Keratinocyte (primary cell): Measurements from ENCODE around the gene ITPR2. TPM values are rescaled to one million over a fixed set of nuclear protein-coding genes. Genes with fewer than 3 reads are reported as not detected.

ENCODE experiments used
- DNase-seq: peaks from one replicate; pipeline ENCODE4 v3.0.0-alpha.2; 2011; ENCODE audit warnings: low read depth, missing footprints, low spot score
- FAIRE-seq: peaks from 2 replicates; lab custom pipeline; 2011; peaks lifted over from hg19 to GRCh38; lab: Jason Lieb, UNC
- H2AFZ ChIP-seq: 2 replicates; pipeline ENCODE4 v1.6.0; 2012; ENCODE audit warnings: low read length, control low read depth, inconsistent platforms; ENCODE audit not compliant: control insufficient read depth
- H3K27ac ChIP-seq: 2 replicates; pipeline ENCODE4 v1.5.1; 2011; ENCODE audit warnings: low read length; ENCODE audit not compliant: control insufficient read depth, insufficient read depth
- H3K27me3 ChIP-seq: 3 replicates; pipeline ENCODE4 v1.6.0; 2011; ENCODE audit warnings: low read length; ENCODE audit not compliant: control insufficient read depth, insufficient read depth; ENCODE audit errors: extremely low read depth
- H3K36me3 ChIP-seq, 2 experiments: 2 replicates in 1 of 2; 3 replicates in 1 of 2; pipeline ENCODE4 v1.5.1; 2011; ENCODE audit warnings: low read length in 2 of 2, mild to moderate bottlenecking in 1 of 2; ENCODE audit not compliant: control insufficient read depth in 2 of 2, insufficient read depth in 2 of 2; ENCODE audit errors: extremely low read depth in 1 of 2
- H3K4me1 ChIP-seq: 3 replicates; pipeline ENCODE4 v1.5.1; 2011; ENCODE audit warnings: low read length; ENCODE audit not compliant: control insufficient read depth, insufficient read depth; ENCODE audit errors: extremely low read depth
- H3K4me2 ChIP-seq: 3 replicates; pipeline ENCODE4 v1.6.0; 2011; ENCODE audit warnings: low read depth, low read length; ENCODE audit not compliant: control insufficient read depth, insufficient read depth; ENCODE audit errors: extremely low read depth
- H3K4me3 ChIP-seq, 3 experiments: fragments of 200-600 bp in 1 of 3; sonication (generic) in 1 of 3; 2 replicates in 2 of 3; 3 replicates in 1 of 3; pipeline ENCODE4 v1.5.1; 2011 to 2016; ENCODE audit warnings: low read length in 3 of 3, mild to moderate bottlenecking in 3 of 3, control low read depth in 2 of 3, inconsistent platforms in 1 of 3, low read depth in 1 of 3, mixed read lengths in 1 of 3, mixed run types in 1 of 3, moderate library complexity in 1 of 3; ENCODE audit not compliant: control insufficient read depth in 2 of 3, insufficient read depth in 2 of 3; ENCODE audit errors: extremely low read depth in 1 of 3
- H3K79me2 ChIP-seq: 2 replicates; pipeline ENCODE4 v1.6.0; 2012; ENCODE audit warnings: low read length; ENCODE audit not compliant: control insufficient read depth, insufficient read depth
- H3K9ac ChIP-seq: 3 replicates; pipeline ENCODE4 v1.6.0; 2011; ENCODE audit warnings: low read length; ENCODE audit not compliant: control insufficient read depth, insufficient read depth; ENCODE audit errors: extremely low read depth
- H3K9me1 ChIP-seq: 3 replicates; pipeline ENCODE4 v1.6.0; 2011; ENCODE audit warnings: low read length; ENCODE audit not compliant: control insufficient read depth, insufficient read depth; ENCODE audit errors: extremely low read depth
- H3K9me3 ChIP-seq: 2 replicates; pipeline ENCODE4 v1.5.1; 2012; ENCODE audit warnings: low read depth, low read length; ENCODE audit not compliant: control insufficient read depth
- H4K20me1 ChIP-seq: 3 replicates; pipeline ENCODE4 v1.6.0; 2011; ENCODE audit warnings: low read length; ENCODE audit not compliant: control insufficient read depth, insufficient read depth; ENCODE audit errors: extremely low read depth
- EZH2 ChIP-seq: IDR thresholded peaks from one replicate; pipeline ENCODE4 v1.6.1; 2012; ENCODE audit warnings: inconsistent platforms, mild to moderate bottlenecking, low read length, moderate library complexity
- dilution Hi-C: fragments of 300-500 bp; cut with MboI; formaldehyde crosslinking; loops from one replicate; pipeline ENCODE4 v1.7.0; 2020; ENCODE audit warnings: low sequenced_read_pairs; ENCODE audit not compliant: extremely low pct_ligation_motif_present
- polyA plus RNA-seq, 5 experiments: library from polyadenylated mRNA; depleted of rRNA in 3 of 5; stranded (reverse) in 3 of 5; stranded (forward) in 1 of 5; unstranded in 1 of 5; fragments of >200 nt; gene quantifications; 1 replicate in 1 of 5; 2 replicates in 3 of 5; 3 replicates in 1 of 5; pipeline versions ENCODE4 v1.2.1 to v1.2.3, GENCODE V29; 2011 to 2012; ENCODE audit warnings: missing spikeins in 2 of 5, low read depth in 1 of 5, low replicate concordance in 1 of 5
- TF ChIP-seq, protein P1 (sequence below), 3 experiments: IDR thresholded peaks in 1 of 3; conservative IDR thresholded peaks in 1 of 3; optimal IDR thresholded peaks in 1 of 3; 2 replicates in 2 of 3; 3 replicates in 1 of 3; pipeline versions ENCODE3 to v1.5.1; 2011; ENCODE audit warnings: low read length in 3 of 3, mild to moderate bottlenecking in 3 of 3, moderate library complexity in 2 of 3, control low read depth in 1 of 3, inconsistent platforms in 1 of 3; ENCODE audit not compliant: insufficient read depth in 2 of 3; ENCODE audit errors: extremely low read depth in 1 of 3

ITPR2 gene
- polyA plus RNA-seq, 1 donor (not counting 4 experiments of a cell fraction or from before 2014, with no cell fraction given) = 7.6 TPM

DNA sequence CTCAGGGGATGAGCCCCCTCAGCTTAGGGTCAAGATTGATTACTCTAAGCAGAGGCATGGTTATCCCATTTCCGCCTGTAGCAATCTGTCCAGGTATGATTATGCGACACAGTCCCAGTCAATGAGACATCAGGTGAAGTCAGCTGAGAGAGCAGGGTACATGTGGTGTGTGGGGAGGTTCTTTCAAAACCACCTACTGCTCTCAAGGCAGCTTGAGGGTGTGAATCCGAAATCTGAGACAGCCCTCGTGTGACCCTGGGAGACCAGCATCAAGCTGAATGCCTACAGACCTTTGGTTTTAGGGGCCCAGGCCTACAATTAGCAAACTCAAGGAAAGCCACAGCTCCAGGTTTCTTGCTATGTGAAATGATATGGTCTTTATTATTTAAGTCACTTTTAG lies 275.7 kb downstream of the ITPR2 start:
- no peaks in the 10 kb centered on the region for H3K9me1 ChIP-seq
- TF ChIP-seq, protein P1, sequence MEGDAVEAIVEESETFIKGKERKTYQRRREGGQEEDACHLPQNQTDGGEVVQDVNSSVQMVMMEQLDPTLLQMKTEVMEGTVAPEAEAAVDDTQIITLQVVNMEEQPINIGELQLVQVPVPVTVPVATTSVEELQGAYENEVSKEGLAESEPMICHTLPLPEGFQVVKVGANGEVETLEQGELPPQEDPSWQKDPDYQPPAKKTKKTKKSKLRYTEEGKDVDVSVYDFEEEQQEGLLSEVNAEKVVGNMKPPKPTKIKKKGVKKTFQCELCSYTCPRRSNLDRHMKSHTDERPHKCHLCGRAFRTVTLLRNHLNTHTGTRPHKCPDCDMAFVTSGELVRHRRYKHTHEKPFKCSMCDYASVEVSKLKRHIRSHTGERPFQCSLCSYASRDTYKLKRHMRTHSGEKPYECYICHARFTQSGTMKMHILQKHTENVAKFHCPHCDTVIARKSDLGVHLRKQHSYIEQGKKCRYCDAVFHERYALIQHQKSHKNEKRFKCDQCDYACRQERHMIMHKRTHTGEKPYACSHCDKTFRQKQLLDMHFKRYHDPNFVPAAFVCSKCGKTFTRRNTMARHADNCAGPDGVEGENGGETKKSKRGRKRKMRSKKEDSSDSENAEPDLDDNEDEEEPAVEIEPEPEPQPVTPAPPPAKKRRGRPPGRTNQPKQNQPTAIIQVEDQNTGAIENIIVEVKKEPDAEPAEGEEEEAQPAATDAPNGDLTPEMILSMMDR (optimal IDR thresholded peaks at IDR 0.05 in 1 of 3, IDR thresholded peaks at IDR 0.05 in 1 of 3, conservative IDR thresholded peaks at IDR 0.05 in 1 of 3; ENCODE audit: extremely low read depth in 1 of 3, insufficient read depth in 2 of 3, low read length in 3 of 3) = no peak
- no peak for TF ChIP-seq EZH2
- no peaks in the 10 kb centered on the region for H3K79me2 ChIP-seq
- no peaks in the 10 kb centered on the region for H3K27me3 ChIP-seq
- no peaks in the 10 kb centered on the region for H3K4me1 ChIP-seq
- no peak overlapping the region for H3K4me3 ChIP-seq
- no peak overlapping the region for H3K9ac ChIP-seq
- no peak overlapping the region for H2AFZ ChIP-seq
- FAIRE-seq (no peak), DNase-seq (no peak)
- no peaks in the 10 kb centered on the region for H4K20me1 ChIP-seq
- no peak overlapping the region for H3K27ac ChIP-seq
- no peak overlapping the region for H3K4me2 ChIP-seq
- peaks cover 0 to 3% of the 10 kb centered on the region in 2 experiments for H3K36me3 ChIP-seq
- H3K9me3 ChIP-seq = no peaks in the 10 kb centered on the region
- dilution Hi-C loops = no loop called here

DNA sequence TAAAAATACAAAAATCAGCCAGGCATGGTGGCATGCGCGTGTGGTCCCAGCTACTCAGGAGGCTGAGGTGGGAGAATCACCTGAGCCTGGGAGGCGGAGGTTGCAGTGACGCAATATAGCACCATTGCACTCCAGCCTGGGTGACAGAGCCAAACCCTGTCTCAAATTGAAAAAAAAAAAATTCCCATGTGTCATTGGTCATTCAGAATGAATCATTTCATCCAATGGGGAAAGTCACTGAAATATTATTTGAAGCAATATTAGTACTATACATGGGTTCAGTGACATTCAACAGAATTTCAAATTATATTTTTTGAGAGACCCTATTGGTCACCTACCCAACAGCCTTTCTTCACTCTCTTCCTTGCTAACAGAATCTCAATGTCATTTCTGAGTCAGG lies 276.1 kb downstream of the ITPR2 start:
- no peak overlapping the region for H3K4me3 ChIP-seq
- no peaks in the 10 kb centered on the region for H4K20me1 ChIP-seq
- H3K9me1 ChIP-seq = no peaks in the 10 kb centered on the region
- no peak overlapping the region for H3K27ac ChIP-seq
- dilution Hi-C loops = no loop called here
- no peaks in the 10 kb centered on the region for H3K4me1 ChIP-seq
- no peaks in the 10 kb centered on the region for H3K27me3 ChIP-seq
- H3K79me2 ChIP-seq = no peaks in the 10 kb centered on the region
- H3K9me3 ChIP-seq = no peaks in the 10 kb centered on the region
- H3K4me2 ChIP-seq = no peak overlapping the region
- H2AFZ ChIP-seq = no peak overlapping the region
- TF ChIP-seq, protein P1 (optimal IDR thresholded peaks at IDR 0.05 in 1 of 3, IDR thresholded peaks at IDR 0.05 in 1 of 3, conservative IDR thresholded peaks at IDR 0.05 in 1 of 3; ENCODE audit: extremely low read depth in 1 of 3, insufficient read depth in 2 of 3, low read length in 3 of 3) = no peak
- no peak for TF ChIP-seq EZH2
- no peak overlapping the region for H3K9ac ChIP-seq
- peaks cover 0 to 3% of the 10 kb centered on the region in 2 experiments for H3K36me3 ChIP-seq
- DNase-seq (no peak), FAIRE-seq (no peak)
